ENCODE data around the gene PDE1C.
"Not testable (repeated sequence)": the region's sequence is repeated elsewhere in the genome, so short reads cannot be mapped to it uniquely, and the experiment has no call there.

Gene PDE1C

GRCh38 chr7:32018845-32019578 is 51.2 kb downstream of the PDE1C start:
- intact Hi-C loops (cut with DNase I) = no loop called here
- DNase-seq = no peak

GRCh38 chr7:32015133-32015532 is 55.1 kb downstream of the PDE1C start:
- intact Hi-C loops (cut with DNase I) = no loop called here
- DNase-seq = no peak

- intact Hi-C loops (cut with DNase I) = not testable (repeated sequence)
Observed at GRCh38 chr7:32013471-32013870, 56.7 kb downstream of the PDE1C start.

GRCh38 chr7:32005577-32005976 is 64.6 kb downstream of the PDE1C start:
- intact Hi-C loops (cut with DNase I) = no loop called here
- DNase-seq = no peak

More at GRCh38 chr7:32013471-32013870, 56.7 kb downstream of the PDE1C start:
- DNase-seq = not testable (repeated sequence)

- no peak for DNase-seq
- intact Hi-C loops (cut with DNase I) = no loop called here
Observed at GRCh38 chr7:32001948-32002347, 68.3 kb downstream of the PDE1C start.

GRCh38 chr7:31997423-31997822 is 72.8 kb downstream of the PDE1C start:
- no peak for DNase-seq

GRCh38 chr7:31995134-31995533 is 75.1 kb downstream of the PDE1C start:
- intact Hi-C loops (cut with DNase I) = no loop called here
- DNase-seq = no peak

More at GRCh38 chr7:31997423-31997822, 72.8 kb downstream of the PDE1C start:
- intact Hi-C loops (cut with DNase I) = no loop called here

GRCh38 chr7:31991846-31992245 is 78.4 kb downstream of the PDE1C start:
- intact Hi-C loops (cut with DNase I) = no loop called here
- no peak for DNase-seq

- no peak for DNase-seq
- intact Hi-C loops (cut with DNase I) = no loop called here
Observed at GRCh38 chr7:31991406-31991805, 78.8 kb downstream of the PDE1C start.

- DNase-seq = no peak
- intact Hi-C loops (cut with DNase I) = no loop called here
Observed at GRCh38 chr7:31986878-31987518, 83.2 kb downstream of the PDE1C start.

GRCh38 chr7:31982962-31983361 is 87.2 kb downstream of the PDE1C start:
- no peak for DNase-seq
- intact Hi-C loops (cut with DNase I) = no loop called here

- intact Hi-C loops (cut with DNase I) = no loop called here
- DNase-seq = no peak
Observed at GRCh38 chr7:31981874-31982390, 88.3 kb downstream of the PDE1C start.

- intact Hi-C loops (cut with DNase I) = no loop called here
- no peak for DNase-seq
Observed at GRCh38 chr7:31979690-31980330, 90.4 kb downstream of the PDE1C start.

GRCh38 chr7:31975546-31975945 is 94.7 kb downstream of the PDE1C start:
- DNase-seq = no peak
- intact Hi-C loops (cut with DNase I) = no loop called here

GRCh38 chr7:31974351-31974750 is 95.9 kb downstream of the PDE1C start:
- intact Hi-C loops (cut with DNase I) = no loop called here
- no peak for DNase-seq

- intact Hi-C loops (cut with DNase I) = no loop called here
- no peak for DNase-seq
Observed at GRCh38 chr7:31971049-31971667, 99.0 kb downstream of the PDE1C start.

- intact Hi-C loops (cut with DNase I) = no loop called here
- DNase-seq = no peak
Observed at GRCh38 chr7:31970501-31970900, 99.7 kb downstream of the PDE1C start.

GRCh38 chr7:31963569-31964175 is 106.5 kb downstream of the PDE1C start:
- DNase-seq = no peak
- intact Hi-C loops (cut with DNase I) = no loop called here

GRCh38 chr7:31962246-31962645 is 108.0 kb downstream of the PDE1C start:
- DNase-seq = no peak
- intact Hi-C loops (cut with DNase I) = no loop called here

- intact Hi-C loops (cut with DNase I) = no loop called here
- DNase-seq = no peak
Observed at GRCh38 chr7:31958226-31958625, 112.0 kb downstream of the PDE1C start.

- no peak for DNase-seq
- intact Hi-C loops (cut with DNase I) = no loop called here
Observed at GRCh38 chr7:31957756-31958155, 112.5 kb downstream of the PDE1C start.
